Activated CD4-positive, alpha-beta T cell treated with anti-CD3 and anti-CD28 coated beads, Interleukin-2, amount 10 ng/mL, durations not matched to agents 7 days and 5 days (primary cell): ENCODE measurements around the gene RIC8A. TPM values are rescaled to one million over a fixed set of nuclear protein-coding genes. Genes with fewer than 3 reads are reported as not detected.
A peak's percentile ranks its signal among the peaks of the same experiment; 100 is the strongest.
"Not testable (repeated sequence)": the region's sequence is repeated elsewhere in the genome, so short reads cannot be mapped to it uniquely, and the experiment has no call there.

Experiments used
- CTCF ChIA-PET: fragments of 350-600 bp; sonication (Branson Sonifier 250); formaldehyde crosslinking; loops from one replicate; lab custom pipeline; 2021; ENCODE audit warnings: antibody characterized with exemption; lab: Charles Lee
- POLR2A ChIA-PET: fragments of 350-600 bp; sonication (Branson Sonifier 250); formaldehyde crosslinking; loops from one replicate; lab custom pipeline; 2021; ENCODE audit warnings: antibody characterized with exemption; lab: Charles Lee
- DNase-seq: peaks from one replicate; pipeline ENCODE4 v3.0.0-alpha.2; 2020
- H3K27ac Mint-ChIP-seq: one replicate; pipeline ENCODE4 v1.8.0; 2021; ENCODE audit warnings: mild to moderate bottlenecking, moderate library complexity, mixed read lengths
- H3K27me3 Mint-ChIP-seq: one replicate; pipeline ENCODE4 v1.8.0; 2021; ENCODE audit warnings: mixed read lengths
- H3K36me3 Mint-ChIP-seq: one replicate; pipeline ENCODE4 v1.8.0; 2021; ENCODE audit warnings: low read depth, mixed read lengths
- H3K4me1 Mint-ChIP-seq: one replicate; pipeline ENCODE4 v1.8.0; 2021; ENCODE audit warnings: mixed read lengths
- H3K4me3 Mint-ChIP-seq: one replicate; pipeline ENCODE4 v1.8.0; 2021; ENCODE audit warnings: mild to moderate bottlenecking, moderate library complexity, mixed read lengths
- H3K9me3 Mint-ChIP-seq: one replicate; pipeline ENCODE4 v1.8.0; 2021; ENCODE audit warnings: mixed read lengths
- total RNA-seq, 2 experiments: library from RNA; stranded (reverse); gene quantifications; one replicate each; pipeline ENCODE4 v1.2.3, GENCODE V29; 2021

Gene RIC8A
- total RNA-seq, 2 experiments from 2014 or later: 111 to 124 TPM

DNA sequence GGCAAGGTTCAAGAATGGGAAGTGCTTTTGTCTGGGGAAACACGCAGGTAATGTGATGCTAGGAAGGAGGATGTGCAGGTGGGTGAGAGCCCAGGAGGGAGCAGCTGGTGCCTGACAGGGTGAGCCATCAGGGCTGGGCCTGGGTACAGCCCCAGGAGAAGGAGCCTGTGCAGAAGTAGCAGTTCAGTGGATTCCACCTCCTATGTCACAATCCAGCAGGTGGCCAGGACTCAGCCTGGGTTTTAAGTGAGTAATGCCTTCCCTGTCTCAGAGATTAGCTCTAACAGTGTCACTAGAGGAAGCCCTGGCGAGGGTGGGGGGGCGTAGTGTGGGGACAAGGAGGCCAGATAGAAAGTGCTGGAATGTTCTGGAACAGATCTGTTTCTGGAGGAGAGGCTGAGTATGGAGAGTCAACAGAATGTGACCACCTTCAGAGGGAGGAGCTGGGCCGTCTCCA lies 8.1 kb downstream of the RIC8A start:
- no peaks in the 10 kb centered on the region for H3K27me3 Mint-ChIP-seq
- peaks cover 41% of the 10 kb centered on the region for H3K36me3 Mint-ChIP-seq
- no peak overlapping the region for H3K4me3 Mint-ChIP-seq
- ChIA-PET POLR2A (no interaction called here), CTCF (interaction anchor here (0.7 to 1.9 kb wide), 4 partner anchors 9 to 303 kb away, joined by 3 to 13 read pairs (median 4); no protein-coding TSS in a partner anchor)
- no peak overlapping the region for H3K27ac Mint-ChIP-seq
- no peaks in the 10 kb centered on the region for H3K9me3 Mint-ChIP-seq
- peaks cover 11% of the 10 kb centered on the region for H3K4me1 Mint-ChIP-seq
- no peak for DNase-seq

DNA sequence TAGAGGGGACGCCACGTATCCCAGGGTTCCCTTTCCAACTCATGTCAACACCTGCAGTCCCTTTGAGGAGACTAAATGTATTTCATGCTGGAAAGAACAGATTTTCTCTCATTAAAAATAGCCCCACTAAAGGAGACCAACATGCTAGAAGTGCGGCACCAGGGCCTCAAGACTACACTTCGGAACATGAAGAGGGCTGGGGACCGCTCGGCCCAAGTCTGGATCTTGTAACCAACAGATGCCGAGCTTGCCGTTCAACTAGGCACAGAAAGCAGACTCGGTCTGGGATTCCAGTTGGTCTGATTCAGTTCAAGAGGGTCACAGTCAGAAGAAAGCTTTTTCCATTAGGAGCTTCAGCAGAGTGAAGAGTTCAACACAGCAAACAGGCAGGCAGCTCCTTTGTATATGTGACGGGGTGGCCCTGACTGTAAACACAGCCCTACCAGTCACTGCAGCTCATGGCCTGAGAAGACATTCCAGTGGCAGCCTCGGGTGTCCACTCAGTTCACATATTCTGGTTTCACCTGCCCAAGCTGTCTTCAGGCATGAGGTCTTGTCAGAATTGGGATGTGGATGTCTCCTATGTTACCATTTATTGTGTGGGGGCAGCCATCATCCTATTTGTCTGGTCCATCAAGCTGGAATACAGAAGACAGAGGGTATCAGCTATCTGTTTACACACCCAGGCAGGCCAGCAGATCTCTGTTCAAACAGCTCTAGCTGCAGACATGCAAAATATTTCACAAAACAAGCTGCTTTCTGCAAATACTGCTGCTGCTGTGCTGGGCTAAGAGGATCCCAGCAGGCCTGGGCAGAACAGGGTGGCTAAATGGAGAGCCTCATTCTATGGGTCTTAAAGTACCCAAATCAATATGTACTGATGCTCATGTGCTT lies 8.8 kb downstream of the RIC8A start:
- Mint-ChIP-seq H3K4me3 (no peak overlapping the region), H3K4me1 (peaks cover 10% of the 10 kb centered on the region), H3K27me3 (no peaks in the 10 kb centered on the region), H3K36me3 (peaks cover 33% of the 10 kb centered on the region), H3K27ac (no peak overlapping the region), H3K9me3 (no peaks in the 10 kb centered on the region)
- CTCF ChIA-PET: interaction anchor here (0.7 to 1.9 kb wide), 6 partner anchors 8 to 303 kb away, joined by 3 to 13 read pairs (median 3); no protein-coding TSS in a partner anchor
- POLR2A ChIA-PET: interaction anchor here (0.7 kb wide), 1 partner anchor 8 kb away, joined by 3 read pairs; no protein-coding TSS in a partner anchor
- no peak for DNase-seq

DNA sequence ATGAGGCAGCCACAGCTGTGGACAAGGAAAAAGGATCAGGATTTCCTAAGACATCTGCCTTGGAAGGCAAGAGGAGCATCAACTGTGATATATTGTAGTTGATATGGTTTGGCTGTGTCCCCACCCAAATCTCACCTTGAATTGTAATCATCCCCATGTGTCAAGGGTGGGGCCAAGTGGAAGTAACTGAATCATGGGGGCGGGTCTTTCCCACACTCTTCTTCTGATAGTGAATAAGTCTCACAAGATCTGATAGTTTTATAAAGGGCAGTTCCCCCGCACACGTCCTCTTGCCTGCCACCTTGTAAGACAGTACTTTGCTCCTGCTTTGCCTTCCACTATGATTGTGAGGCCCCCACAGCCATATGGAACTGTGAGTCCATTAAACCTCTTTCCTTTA lies 10.2 kb downstream of the RIC8A start:
- Mint-ChIP-seq H3K27me3 (no peaks in the 10 kb centered on the region), H3K9me3 (no peaks in the 10 kb centered on the region), H3K4me3 (no peak overlapping the region), H3K36me3 (peaks cover 25% of the 10 kb centered on the region), H3K27ac (peak overlapping the region; percentile 68), H3K4me1 (peaks cover 10% of the 10 kb centered on the region)
- ChIA-PET CTCF (interaction anchor here (1.3 to 1.7 kb wide), 2 partner anchors 20 to 33 kb away, joined by 3 to 5 read pairs; no protein-coding TSS in a partner anchor), POLR2A (no interaction called here)
- DNase-seq: no peak

DNA sequence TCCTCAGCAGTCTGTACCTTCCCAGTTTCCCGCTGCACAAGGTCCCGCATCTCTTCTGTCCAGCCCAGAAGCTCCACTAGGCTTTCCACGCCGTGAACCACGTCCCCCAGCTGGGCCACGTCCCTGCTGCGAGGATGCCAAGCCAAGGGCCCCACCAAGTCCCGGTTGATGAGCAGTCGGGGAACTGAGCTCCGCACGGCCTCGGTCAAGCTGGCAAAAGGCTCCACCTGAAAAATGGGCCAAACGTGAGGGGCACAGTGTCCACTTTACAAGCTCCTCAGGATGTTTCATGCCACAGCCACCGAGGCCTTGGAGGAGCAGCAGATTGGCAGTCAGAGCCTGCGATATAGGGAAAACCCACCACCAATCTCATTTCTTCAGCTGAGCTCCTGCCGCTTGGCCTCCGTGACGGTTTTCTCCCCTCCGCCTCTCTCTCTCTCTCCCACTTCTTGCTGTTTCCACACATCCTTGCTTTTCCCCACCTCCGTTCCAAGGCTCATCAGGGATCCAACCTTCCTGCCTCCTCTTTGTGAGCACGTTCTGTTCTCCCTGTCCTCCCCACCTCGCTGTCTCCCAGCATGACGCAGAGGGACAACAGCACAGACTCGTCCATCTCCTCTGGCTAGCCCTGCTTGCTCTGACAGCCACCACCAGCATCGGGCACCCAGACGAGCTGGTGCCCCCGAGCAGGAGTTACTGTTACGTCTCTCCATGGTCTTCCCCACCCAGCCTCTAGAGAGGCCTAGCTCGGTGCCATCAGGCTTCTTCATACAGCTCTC lies 11.5 kb downstream of the RIC8A start:
- H3K4me3 Mint-ChIP-seq: no peak overlapping the region
- H3K27ac Mint-ChIP-seq: no peak overlapping the region
- H3K27me3 Mint-ChIP-seq: no peaks in the 10 kb centered on the region
- CTCF ChIA-PET: interaction anchor here (1.2 to 2.0 kb wide), 3 partner anchors 11 to 300 kb away, joined by 3 to 7 read pairs (median 5); partner anchors contain the start of genes BET1L and RIC8A
- no peak for DNase-seq
- POLR2A ChIA-PET: no interaction called here
- H3K4me1 Mint-ChIP-seq: peaks cover 10% of the 10 kb centered on the region
- H3K36me3 Mint-ChIP-seq: peaks cover 19% of the 10 kb centered on the region
- no peaks in the 10 kb centered on the region for H3K9me3 Mint-ChIP-seq

DNA sequence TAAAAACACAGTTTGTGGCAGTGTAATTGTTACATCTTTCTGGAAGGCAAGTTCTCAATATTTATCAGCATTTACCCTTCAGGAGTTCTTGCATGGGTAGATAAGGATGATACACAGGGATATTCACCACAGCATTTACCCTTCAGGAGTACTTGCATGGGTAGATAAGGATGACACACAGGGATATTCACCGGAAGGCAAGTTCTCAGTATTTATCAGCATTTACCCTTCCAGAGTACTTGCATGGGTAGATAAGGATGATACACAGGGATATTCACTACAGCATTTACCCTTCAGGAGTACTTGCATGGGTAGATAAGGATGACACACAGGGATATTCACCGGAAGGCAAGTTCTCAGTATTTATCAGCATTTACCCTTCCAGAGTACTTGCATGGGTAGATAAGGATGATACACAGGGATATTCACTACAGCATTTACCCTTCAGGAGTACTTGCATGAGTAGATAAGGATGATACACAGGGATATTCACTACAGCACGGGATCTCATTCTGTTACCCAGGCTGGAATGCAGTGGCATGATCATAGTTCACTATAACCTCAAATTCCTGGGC lies 13.2 kb downstream of the RIC8A start:
- H3K27ac Mint-ChIP-seq, H3K36me3 Mint-ChIP-seq, H3K27me3 Mint-ChIP-seq, DNase-seq, H3K9me3 Mint-ChIP-seq, H3K4me3 Mint-ChIP-seq, POLR2A ChIA-PET: not testable (repeated sequence)
- CTCF ChIA-PET: interaction anchor here (1.1 kb wide), 1 partner anchor 14 kb away, joined by 3 read pairs; the partner anchor contains the start of gene BET1L
- H3K4me1 Mint-ChIP-seq: peaks cover 10% of the 10 kb centered on the region

DNA sequence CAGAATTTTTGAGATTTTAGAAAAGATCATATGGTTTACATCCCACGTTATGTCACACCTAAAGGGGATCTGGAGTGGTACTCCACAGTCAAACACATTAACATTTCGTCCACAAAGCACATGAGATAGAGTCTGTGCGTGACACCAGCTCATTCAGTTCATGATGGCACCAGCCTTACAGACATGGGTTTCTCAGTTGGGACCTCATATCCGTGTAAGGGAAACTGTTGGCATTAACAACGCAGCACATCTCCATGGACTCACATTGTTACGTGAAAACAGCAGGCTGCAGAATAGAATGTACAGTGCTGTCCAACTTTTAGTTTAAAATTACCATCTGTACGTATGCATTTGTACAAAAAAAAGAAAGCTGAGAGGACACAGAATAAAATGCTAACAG lies 14.0 kb downstream of the RIC8A start:
- ChIA-PET POLR2A (no interaction called here), CTCF (interaction anchor here (1.1 to 2.0 kb wide), 3 partner anchors 10 to 14 kb away, joined by 3 to 4 read pairs (median 3); partner anchors contain the start of gene BET1L)
- H3K4me1 Mint-ChIP-seq: peaks cover 15% of the 10 kb centered on the region
- no peaks in the 10 kb centered on the region for H3K27me3 Mint-ChIP-seq
- no peaks in the 10 kb centered on the region for H3K9me3 Mint-ChIP-seq
- H3K27ac Mint-ChIP-seq: no peak overlapping the region
- DNase-seq: no peak
- H3K36me3 Mint-ChIP-seq: no peaks in the 10 kb centered on the region
- no peak overlapping the region for H3K4me3 Mint-ChIP-seq

DNA sequence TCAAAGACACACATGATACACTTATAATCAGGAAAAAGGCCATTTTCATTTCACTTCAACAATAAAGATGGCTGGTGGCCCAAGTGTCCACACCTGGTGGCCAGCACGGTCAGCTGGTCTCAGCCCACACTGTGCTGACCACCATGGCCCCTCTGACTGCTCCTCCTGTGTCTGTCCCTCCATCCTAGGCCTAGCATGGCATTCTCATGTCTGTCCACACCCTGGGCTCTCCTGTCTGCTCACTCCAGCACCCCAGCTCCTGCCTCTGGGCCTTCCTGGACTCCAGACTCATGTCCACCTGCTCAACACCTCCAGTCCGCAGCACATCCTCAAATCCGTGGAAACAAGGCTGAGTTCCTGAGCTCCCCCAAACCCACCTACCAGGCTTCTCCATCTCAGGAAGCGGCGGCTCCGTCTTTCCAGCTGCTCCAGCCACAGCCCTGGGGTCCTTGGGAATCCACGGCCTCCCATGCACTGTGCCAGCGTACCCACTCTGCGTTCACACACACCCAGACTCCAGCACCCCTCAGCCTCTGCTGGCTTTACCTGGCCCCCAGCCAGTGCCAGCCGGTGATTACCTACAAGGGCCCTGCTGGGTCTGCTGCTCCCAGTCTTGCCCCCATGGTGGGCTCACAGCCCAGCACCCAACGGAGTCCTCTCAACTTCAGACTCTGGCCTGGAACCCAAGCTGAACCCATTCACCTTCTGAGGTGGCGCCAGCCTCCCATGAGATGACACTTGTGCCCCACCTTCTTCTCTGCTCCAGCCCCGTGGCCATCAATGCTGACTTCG lies 14.7 kb downstream of the RIC8A start:
- no peak overlapping the region for H3K4me3 Mint-ChIP-seq
- POLR2A ChIA-PET: no interaction called here

DNA sequence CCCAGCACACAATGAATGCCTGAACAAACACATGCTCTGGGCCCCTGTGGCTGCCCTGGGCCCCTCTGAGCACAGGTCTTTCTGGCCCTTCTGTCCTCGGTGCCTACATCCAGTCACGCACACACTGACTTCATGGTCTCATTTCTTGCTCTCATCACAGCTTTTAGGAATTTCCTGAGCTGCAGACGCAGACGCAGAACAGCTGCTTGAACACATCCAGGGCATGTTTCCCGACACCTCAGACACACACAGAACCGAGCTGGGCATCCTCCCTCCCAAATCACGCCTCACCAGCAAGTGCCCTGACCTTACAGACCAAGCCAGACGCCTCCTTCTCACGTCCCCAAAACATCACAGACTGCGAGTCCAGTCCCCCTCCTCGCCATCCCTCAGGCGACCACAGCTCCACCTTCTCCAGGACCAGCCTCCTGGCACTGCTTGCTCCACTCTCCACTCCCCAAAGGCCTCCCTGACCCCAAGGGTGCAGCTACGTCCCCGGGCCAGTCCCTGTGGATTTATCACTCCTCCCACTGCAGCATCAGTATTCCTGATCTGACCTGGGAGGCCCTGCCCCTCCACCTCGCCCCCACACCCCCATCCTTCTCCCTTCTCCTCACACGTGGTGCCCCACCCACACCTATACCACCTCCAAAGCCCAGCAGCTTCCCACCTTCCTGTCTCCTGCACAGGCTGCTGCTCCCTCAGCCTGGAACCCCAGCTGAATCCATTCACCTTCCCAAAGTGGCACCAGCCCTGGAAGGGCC lies 15.7 kb downstream of the RIC8A start:
- Mint-ChIP-seq H3K27me3 (no peaks in the 10 kb centered on the region), H3K4me1 (peaks cover 5% of the 10 kb centered on the region)
- POLR2A ChIA-PET: no interaction called here

More for the DNA sequence above, 14.7 kb downstream of the RIC8A start:
- Mint-ChIP-seq H3K27ac (no peak overlapping the region), H3K4me1 (peaks cover 12% of the 10 kb centered on the region), H3K36me3 (no peaks in the 10 kb centered on the region), H3K27me3 (no peaks in the 10 kb centered on the region), H3K9me3 (no peaks in the 10 kb centered on the region)
- CTCF ChIA-PET: interaction anchor here (1.2 to 2.0 kb wide), 2 partner anchors 10 to 13 kb away, joined by 3 to 4 read pairs; no protein-coding TSS in a partner anchor
- DNase-seq: no peak

DNA sequence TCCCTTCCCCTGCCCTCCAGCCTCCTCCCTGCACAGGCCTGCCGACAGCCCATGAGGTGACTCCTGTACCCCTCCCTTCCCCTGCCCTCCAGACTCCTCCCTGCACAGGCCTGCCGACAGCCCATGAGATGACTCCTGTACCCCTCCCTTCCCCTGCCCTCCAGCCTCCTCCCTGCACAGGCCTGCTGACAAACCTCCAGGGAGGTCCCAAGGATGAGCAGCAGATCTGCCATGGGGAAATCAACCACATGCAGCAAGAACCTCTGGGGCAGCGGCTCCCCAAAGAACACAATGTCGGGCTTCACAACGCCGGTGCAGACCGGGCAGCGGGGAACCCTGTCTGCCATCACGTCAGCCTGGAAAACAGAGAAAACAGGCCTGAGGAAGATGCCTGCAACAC lies 16.4 kb downstream of the RIC8A start:
- no peaks in the 10 kb centered on the region for H3K9me3 Mint-ChIP-seq
- POLR2A ChIA-PET: no interaction called here
- no peaks in the 10 kb centered on the region for H3K27me3 Mint-ChIP-seq
- no peak for DNase-seq
- no peak overlapping the region for H3K27ac Mint-ChIP-seq
- no peak overlapping the region for H3K4me3 Mint-ChIP-seq
- no peaks in the 10 kb centered on the region for H3K36me3 Mint-ChIP-seq
- H3K4me1 Mint-ChIP-seq: peaks cover 5% of the 10 kb centered on the region
- CTCF ChIA-PET: no interaction called here

More for the DNA sequence above, 15.7 kb downstream of the RIC8A start:
- no peak overlapping the region for H3K4me3 Mint-ChIP-seq
- no peaks in the 10 kb centered on the region for H3K9me3 Mint-ChIP-seq
- CTCF ChIA-PET: interaction anchor here (1.2 to 2.0 kb wide), 2 partner anchors 11 to 14 kb away, joined by 3 to 4 read pairs; no protein-coding TSS in a partner anchor
- no peak overlapping the region for H3K27ac Mint-ChIP-seq
- H3K36me3 Mint-ChIP-seq: no peaks in the 10 kb centered on the region
- DNase-seq: no peak

DNA sequence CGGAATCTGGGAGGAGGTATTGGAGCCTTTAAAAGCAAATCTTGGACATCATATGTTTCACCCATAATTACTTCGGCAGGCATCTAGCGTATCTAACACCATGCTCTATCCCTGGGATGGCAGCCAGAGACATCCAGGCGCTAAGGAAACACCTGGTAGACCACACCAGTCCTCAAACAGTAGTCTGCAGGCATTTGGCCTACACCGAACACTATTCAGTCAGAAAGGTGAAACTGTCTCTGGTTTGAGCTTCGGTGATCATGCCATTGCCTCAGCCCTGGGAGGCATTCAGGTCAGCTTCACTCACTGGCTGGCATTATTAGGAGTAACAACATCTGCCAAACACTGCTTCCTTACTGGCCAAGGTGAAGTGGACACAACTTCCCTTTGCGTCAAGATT lies 16.9 kb downstream of the RIC8A start:
- CTCF ChIA-PET: interaction anchor here (1.0 kb wide), 1 partner anchor 8 kb away, joined by 3 read pairs; no protein-coding TSS in a partner anchor
- POLR2A ChIA-PET: no interaction called here
- Mint-ChIP-seq H3K27ac (no peak overlapping the region), H3K9me3 (no peaks in the 10 kb centered on the region), H3K4me3 (no peak overlapping the region), H3K27me3 (no peaks in the 10 kb centered on the region), H3K4me1 (peaks cover 5% of the 10 kb centered on the region), H3K36me3 (no peaks in the 10 kb centered on the region)
- no peak for DNase-seq
